ENCODE results near the gene FASN.
A peak's percentile ranks its signal among the peaks of the same experiment; 100 is the strongest.
"Not testable (repeated sequence)": the region's sequence is repeated elsewhere in the genome, so short reads cannot be mapped to it uniquely, and the experiment has no call there.

The FASN gene

GRCh38 chr17:82098169-82098938, at the start of gene FASN:
FASN (minus strand) TSS chr17:82098236; CDS start chr17:82096445, 1,791 bp downstream.
- peak; percentile 97 for DNase-seq (ENCODE audit: low spot score)

GRCh38 chr17:82146663-82147654, 48.9 kb upstream of the FASN start:
- DNase-seq (ENCODE audit: low spot score) = no peak

- no peak for DNase-seq (ENCODE audit: low spot score)
Measured at GRCh38 chr17:82145550-82146155, 47.6 kb upstream of the FASN start.

DNA sequence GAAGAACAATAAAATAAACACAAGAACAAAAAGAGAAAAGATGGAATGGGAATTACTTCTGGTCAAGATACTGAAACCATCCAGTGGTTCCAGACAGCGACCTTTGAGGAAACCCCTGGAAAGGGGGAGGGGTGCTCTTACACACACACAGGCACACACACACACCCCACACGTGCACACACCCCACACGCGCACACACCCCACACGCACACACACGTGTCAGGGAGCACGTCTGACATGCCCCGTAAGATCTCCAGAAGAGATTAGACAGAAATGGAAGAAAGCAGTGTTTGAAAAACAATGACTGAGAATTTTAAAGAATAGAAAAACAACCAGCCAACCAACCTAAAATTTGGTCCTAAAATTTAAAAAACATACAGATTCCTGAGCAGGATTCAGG, 45.3 kb upstream of the FASN start:
- no peak for DNase-seq (ENCODE audit: low spot score)

GRCh38 chr17:82139961-82140360, 41.9 kb upstream of the FASN start:
- DNase-seq (ENCODE audit: low spot score) = not testable (repeated sequence)

GRCh38 chr17:82138511-82138992, 40.5 kb upstream of the FASN start:
- DNase-seq (ENCODE audit: low spot score) = no peak

DNA sequence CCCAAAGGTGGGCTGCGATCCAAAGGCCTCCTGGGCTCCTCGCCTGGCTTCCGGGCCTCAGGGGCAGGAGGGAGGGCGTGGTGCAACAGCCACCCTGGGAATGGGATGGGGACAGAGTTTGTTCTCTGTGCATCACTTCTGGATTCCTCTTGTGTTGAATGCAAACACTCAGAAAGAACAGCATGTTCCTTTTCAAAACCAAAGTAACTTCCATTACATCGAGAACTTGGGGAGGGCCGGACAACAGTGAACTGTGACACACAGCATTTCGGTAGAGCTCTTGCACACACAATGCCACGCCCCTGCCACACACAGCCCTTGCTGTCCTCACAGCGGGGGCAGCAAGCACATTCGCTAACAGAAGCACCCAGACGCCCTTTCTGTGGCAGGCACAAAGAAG, 36.1 kb upstream of the FASN start:
- DNase-seq (ENCODE audit: low spot score) = no peak

- not testable (repeated sequence) for DNase-seq (ENCODE audit: low spot score)
Measured at GRCh38 chr17:82133166-82133953, 35.3 kb upstream of the FASN start.

GRCh38 chr17:82129095-82129494, 31.1 kb upstream of the FASN start:
- no peak for DNase-seq (ENCODE audit: low spot score)

DNA sequence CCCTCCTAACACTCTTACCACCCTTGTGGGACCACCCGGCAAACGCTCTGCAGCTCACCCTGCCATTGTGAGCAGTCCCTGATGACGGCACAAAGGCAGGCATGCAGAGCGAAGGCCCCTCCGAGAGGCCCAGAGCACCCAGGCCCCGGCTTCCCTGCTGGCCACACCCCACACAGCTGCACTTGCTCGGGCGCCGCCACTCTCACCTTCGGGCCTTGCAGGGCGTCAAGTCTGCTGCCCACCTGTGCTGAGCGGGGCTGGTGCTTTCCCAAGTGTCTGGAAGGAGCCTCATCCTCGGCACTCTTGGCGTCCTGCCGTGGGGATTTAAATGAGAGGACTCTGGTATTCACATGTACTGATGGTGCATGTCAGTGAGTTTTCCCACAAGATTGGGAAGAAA, 30.3 kb upstream of the FASN start:
- DNase-seq (ENCODE audit: low spot score) = no peak

GRCh38 chr17:82127704-82128103, 29.7 kb upstream of the FASN start:
- no peak for DNase-seq (ENCODE audit: low spot score)

- no peak for DNase-seq (ENCODE audit: low spot score)
Measured at GRCh38 chr17:82127315-82127595, 29.2 kb upstream of the FASN start.

GRCh38 chr17:82126556-82127314, 28.7 kb upstream of the FASN start:
- no peak for DNase-seq (ENCODE audit: low spot score)

- no peak for DNase-seq (ENCODE audit: low spot score)
Measured at GRCh38 chr17:82124101-82124500, 26.1 kb upstream of the FASN start.

GRCh38 chr17:82121660-82122629, 23.9 kb upstream of the FASN start:
- DNase-seq (ENCODE audit: low spot score) = no peak

DNA sequence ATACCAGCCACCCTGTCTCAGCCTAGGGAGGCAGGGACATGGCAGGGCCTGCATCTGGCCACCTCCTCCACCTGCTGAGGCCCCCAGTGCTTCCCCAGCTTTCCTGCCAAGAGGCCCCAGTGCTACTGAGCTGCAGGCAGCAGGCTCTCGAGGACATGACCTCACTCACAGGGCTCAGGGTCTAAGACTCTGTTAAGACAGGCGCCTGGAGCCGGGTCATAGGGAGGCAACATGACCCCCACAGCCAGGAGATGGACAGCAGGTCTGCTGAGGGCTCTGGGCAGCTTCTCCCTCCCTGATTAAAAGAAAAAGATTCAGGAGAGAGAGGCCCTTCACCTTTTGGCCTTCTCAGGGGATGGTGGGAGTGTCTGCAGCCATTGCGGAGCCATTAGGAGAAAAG, 23.2 kb upstream of the FASN start:
- no peak for DNase-seq (ENCODE audit: low spot score)

DNA sequence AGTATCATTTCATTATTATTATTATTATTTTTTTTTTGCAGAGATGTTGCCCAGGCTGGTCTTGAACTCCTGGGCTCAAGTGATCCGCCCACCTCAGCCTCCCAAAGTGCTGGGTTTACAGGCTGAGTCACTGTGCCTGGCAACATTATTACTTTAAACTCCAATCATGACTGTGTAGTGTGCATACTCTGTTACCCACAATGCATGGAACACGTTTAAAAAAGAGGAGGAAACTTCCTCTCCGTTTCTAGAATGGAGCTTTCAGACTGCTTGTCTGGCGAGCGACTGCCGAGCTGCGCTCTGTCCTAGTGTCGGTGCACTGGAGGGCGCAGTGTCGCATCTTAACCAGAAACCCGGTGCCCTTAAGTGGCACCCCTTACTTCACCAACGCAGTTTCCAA, 22.1 kb upstream of the FASN start:
- no peak for DNase-seq (ENCODE audit: low spot score)

DNA sequence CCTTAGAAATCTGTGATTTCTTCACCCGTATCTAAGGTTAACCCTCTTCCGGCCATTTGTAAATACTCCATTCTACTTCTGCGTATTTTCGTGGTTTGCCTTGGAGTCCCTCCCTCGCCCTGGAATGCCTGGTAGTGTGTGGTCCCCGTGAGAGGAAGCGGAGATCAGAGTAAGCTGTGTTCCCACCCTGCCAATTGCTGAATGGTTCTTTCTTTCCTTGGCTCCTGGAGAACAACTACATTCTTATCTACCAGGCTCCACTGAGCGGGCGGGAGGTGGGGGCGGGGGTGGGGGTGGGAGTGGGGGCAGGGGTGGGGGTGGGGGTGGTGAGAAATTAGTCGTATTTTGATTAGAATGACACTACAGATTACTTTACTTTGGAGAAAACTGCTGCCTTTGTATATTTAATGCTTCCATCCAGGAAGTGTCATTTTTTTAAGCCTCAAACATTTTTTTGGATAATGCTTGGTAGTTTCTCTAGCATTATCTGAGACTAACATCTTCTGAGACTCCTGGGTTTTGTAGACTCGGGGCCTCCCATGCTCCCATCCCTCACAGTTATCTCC, 20.9 kb upstream of the FASN start:
- DNase-seq (ENCODE audit: low spot score) = no peak

- no peak for DNase-seq (ENCODE audit: low spot score)
Measured at GRCh38 chr17:82118168-82118814, 20.3 kb upstream of the FASN start.

Data from left forelimb (tissue), 1 donor.